ENCODE data around the gene BMP2.

The BMP2 gene

GRCh38 chr20:6768228-6769140, 998 bp downstream of the BMP2 start:
- DNase-seq (ENCODE audit: low spot score), result no peak

- no peak for DNase-seq (ENCODE audit: low spot score)
These were observed 2.7 kb downstream of the BMP2 start for GRCh38 chr20:6769903-6770785.

- no peak for DNase-seq (ENCODE audit: low spot score)
These were observed 3.3 kb downstream of the BMP2 start for GRCh38 chr20:6770786-6771100.

- no peak for DNase-seq (ENCODE audit: low spot score)
These were observed 13.1 kb downstream of the BMP2 start for GRCh38 chr20:6780433-6781190.

GRCh38 chr20:6783752-6784151, 16.3 kb downstream of the BMP2 start:
- DNase-seq (ENCODE audit: low spot score), result no peak

GRCh38 chr20:6784210-6784631, 16.7 kb downstream of the BMP2 start:
- DNase-seq (ENCODE audit: low spot score), result no peak

- no peak for DNase-seq (ENCODE audit: low spot score)
These were observed 17.3 kb downstream of the BMP2 start for GRCh38 chr20:6784767-6785166.

GRCh38 chr20:6786548-6786947, 19.1 kb downstream of the BMP2 start:
- DNase-seq (ENCODE audit: low spot score), result no peak

- DNase-seq (ENCODE audit: low spot score), result no peak
These were observed 25.3 kb downstream of the BMP2 start for GRCh38 chr20:6792789-6793188.

GRCh38 chr20:6802227-6802626, 34.7 kb downstream of the BMP2 start:
- DNase-seq (ENCODE audit: low spot score), result no peak

- DNase-seq (ENCODE audit: low spot score), result no peak
These were observed 38.8 kb downstream of the BMP2 start for GRCh38 chr20:6806275-6806674.

GRCh38 chr20:6811262-6812035, 44.0 kb downstream of the BMP2 start:
- DNase-seq (ENCODE audit: low spot score), result no peak

- DNase-seq (ENCODE audit: low spot score), result no peak
These were observed 45.0 kb downstream of the BMP2 start for GRCh38 chr20:6812530-6812929.

- no peak for DNase-seq (ENCODE audit: low spot score)
These were observed 47.5 kb downstream of the BMP2 start for GRCh38 chr20:6814945-6815344.

- no peak for DNase-seq (ENCODE audit: low spot score)
These were observed 50.7 kb downstream of the BMP2 start for GRCh38 chr20:6818033-6818808.

- no peak for DNase-seq (ENCODE audit: low spot score)
These were observed 52.1 kb downstream of the BMP2 start for GRCh38 chr20:6819599-6819998.

- no peak for DNase-seq (ENCODE audit: low spot score)
These were observed 56.9 kb downstream of the BMP2 start for GRCh38 chr20:6824401-6824800.

GRCh38 chr20:6827472-6827871, 60.0 kb downstream of the BMP2 start:
- DNase-seq (ENCODE audit: low spot score), result no peak

GRCh38 chr20:6828794-6829423, 61.4 kb downstream of the BMP2 start:
- peak; percentile 22 for DNase-seq (ENCODE audit: low spot score)

GRCh38 chr20:6829510-6830116, 62.1 kb downstream of the BMP2 start:
- DNase-seq (ENCODE audit: low spot score), result no peak

Measured in germinal center (tissue), 1 donor.